ENCODE data around the gene UCK1.

Gene UCK1

DNA sequence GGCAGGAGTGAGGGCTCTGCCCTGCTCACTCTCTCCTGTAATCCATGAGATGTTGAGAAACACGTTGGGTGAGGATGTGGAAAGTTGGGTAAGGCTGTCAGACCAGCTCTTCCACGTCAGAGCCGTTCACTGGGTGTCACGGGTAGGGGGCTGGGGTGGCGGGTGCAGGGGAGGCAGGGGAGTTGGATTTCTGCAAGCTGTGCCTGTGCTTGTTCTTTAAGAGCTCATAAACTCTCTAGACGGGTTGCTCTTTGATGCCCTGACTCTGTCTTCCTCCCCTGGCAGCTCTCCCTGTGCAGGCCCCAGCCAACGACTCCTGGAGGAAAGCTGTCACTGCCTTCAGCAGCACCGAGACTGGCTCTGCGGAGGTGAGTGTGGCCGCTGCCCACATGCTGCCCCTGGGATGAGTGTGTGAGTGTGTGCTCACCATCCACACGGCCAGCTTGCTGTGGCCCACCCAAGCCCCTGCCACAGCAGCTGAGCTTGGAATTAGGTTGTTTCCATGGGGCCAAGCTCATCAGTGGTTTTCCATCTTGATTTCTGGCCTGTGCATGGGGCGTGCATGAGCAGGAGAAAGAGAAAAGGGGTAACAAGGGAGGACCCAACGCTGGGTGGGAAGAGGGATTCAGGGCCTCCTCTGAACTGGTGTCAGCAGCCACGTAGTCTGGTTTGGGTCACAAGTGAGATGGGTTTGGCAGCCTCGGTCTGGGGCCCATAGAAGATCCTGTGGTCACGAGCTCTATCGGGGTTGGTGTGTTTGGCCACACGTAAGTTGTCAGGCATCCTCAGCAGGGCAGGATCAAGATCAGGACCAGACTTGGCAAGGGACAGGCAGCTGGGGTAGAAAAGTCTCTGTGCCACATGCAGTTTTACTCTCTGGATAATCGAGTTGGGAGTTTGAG, 49.4 kb downstream of the UCK1 start:
- no peak overlapping the region for H2AFZ ChIP-seq (ENCODE audit: low read length, unreplicated experiment)
- no peaks in the 10 kb centered on the region for H3K27me3 ChIP-seq (ENCODE audit: insufficient read depth, low read length)
- peaks cover 34% of the 10 kb centered on the region; the same call in 1 of the 2 replicates for H3K36me3 ChIP-seq (ENCODE audit: insufficient read depth, low read length)
- H3K79me2 ChIP-seq (ENCODE audit: control insufficient read depth, insufficient read depth, low read length, unreplicated experiment) = peaks cover 23% of the 10 kb centered on the region
- H3K27ac ChIP-seq (ENCODE audit: low read depth, low read length) = no peak overlapping the region
- no peaks in the 10 kb centered on the region for H3K4me1 ChIP-seq (ENCODE audit: control insufficient read depth, insufficient read depth, low read length, unreplicated experiment)
- no peak overlapping the region for H3K4me3 ChIP-seq (ENCODE audit: low read depth, low read length)

DNA sequence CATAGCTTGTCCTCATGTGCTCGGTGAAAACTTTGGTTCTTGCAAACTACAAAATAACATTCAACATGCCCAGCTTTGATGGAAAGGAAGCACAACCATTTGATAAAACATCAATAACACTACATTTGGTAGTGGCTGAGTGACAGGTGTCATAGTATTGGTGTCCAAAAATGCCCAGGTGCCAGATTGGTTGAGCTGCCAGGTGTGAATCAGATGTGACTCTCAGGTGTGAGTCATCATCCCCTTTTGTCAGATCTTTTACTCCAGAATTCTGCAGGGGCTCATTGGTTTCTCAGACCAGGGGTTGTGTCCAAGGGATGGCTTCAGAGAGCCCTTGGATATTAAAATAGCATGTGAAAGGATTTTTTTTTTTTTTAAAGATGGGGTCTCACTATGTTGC, 50.8 kb downstream of the UCK1 start:
- no peaks in the 10 kb centered on the region for H3K27me3 ChIP-seq (ENCODE audit: insufficient read depth, low read length)
- peaks cover 27% of the 10 kb centered on the region for H3K79me2 ChIP-seq (ENCODE audit: control insufficient read depth, insufficient read depth, low read length, unreplicated experiment)
- H3K4me3 ChIP-seq (ENCODE audit: low read depth, low read length) = no peak overlapping the region
- no peak overlapping the region for H2AFZ ChIP-seq (ENCODE audit: low read length, unreplicated experiment)
- peaks cover 29% of the 10 kb centered on the region; the same call in 1 of the 2 replicates for H3K36me3 ChIP-seq (ENCODE audit: insufficient read depth, low read length)
- no peaks in the 10 kb centered on the region for H3K4me1 ChIP-seq (ENCODE audit: control insufficient read depth, insufficient read depth, low read length, unreplicated experiment)
- no peak overlapping the region for H3K27ac ChIP-seq (ENCODE audit: low read depth, low read length)

DNA sequence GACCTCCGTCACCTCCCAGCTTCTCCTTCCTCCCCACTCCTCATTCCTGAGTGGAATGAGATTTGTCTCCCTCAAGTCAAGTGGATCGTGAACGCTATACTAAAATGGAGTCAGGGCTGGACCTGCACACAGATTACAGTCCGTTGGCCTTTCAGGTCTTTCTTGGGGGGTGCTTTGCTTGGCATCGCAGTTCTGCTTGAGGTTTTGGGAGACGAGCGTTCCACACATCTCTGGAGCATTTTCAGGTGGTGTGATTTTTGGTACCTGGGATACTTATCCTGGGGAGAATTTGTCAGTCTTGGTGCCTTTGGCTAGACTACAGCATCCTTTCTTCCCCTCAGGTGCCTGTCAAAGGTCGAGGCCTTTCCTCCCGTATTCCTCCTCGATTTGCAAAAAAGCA, 52.2 kb downstream of the UCK1 start:
- H3K79me2 ChIP-seq (ENCODE audit: control insufficient read depth, insufficient read depth, low read length, unreplicated experiment) = peaks cover 27% of the 10 kb centered on the region
- H3K27ac ChIP-seq (ENCODE audit: low read depth, low read length) = no peak overlapping the region
- peaks cover 36% of the 10 kb centered on the region for H3K36me3 ChIP-seq (ENCODE audit: insufficient read depth, low read length)

DNA sequence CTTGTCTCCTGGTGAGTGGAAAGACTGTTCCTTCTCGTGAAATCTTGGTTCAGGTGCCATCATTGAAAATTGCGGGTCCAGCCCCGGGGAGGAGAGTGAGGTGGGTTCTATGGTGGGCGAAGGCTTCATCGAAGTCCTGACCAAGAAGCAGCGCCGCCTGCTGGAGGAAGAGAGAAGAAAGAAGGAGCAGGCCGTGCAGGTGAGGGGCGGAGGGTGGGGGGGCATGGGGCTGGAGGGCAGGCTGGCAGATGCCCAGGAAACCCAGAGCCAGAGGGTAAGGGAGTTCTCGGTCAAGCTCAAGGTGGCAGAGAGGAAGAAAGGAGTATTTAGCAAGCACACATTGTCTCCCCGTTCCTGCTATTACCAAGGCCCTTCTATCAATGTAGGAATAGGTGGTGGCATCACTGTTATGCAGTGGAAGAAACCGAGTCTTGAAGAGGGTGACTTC, 52.6 kb downstream of the UCK1 start:
- no peak overlapping the region for H3K4me3 ChIP-seq (ENCODE audit: low read depth, low read length)
- H3K27me3 ChIP-seq (ENCODE audit: insufficient read depth, low read length) = no peaks in the 10 kb centered on the region
- no peak overlapping the region for H3K27ac ChIP-seq (ENCODE audit: low read depth, low read length)
- H2AFZ ChIP-seq (ENCODE audit: low read length, unreplicated experiment) = no peak overlapping the region
- H3K4me1 ChIP-seq (ENCODE audit: control insufficient read depth, insufficient read depth, low read length, unreplicated experiment) = no peaks in the 10 kb centered on the region
- peaks cover 26% of the 10 kb centered on the region for H3K79me2 ChIP-seq (ENCODE audit: control insufficient read depth, insufficient read depth, low read length, unreplicated experiment)
- H3K36me3 ChIP-seq (ENCODE audit: insufficient read depth, low read length) = peaks cover 39% of the 10 kb centered on the region

More for the DNA sequence above, 52.2 kb downstream of the UCK1 start:
- Histone ChIP-seq H3K27me3 (ENCODE audit: insufficient read depth, low read length) (no peaks in the 10 kb centered on the region), H3K4me3 (ENCODE audit: low read depth, low read length) (no peak overlapping the region), H2AFZ (ENCODE audit: low read length, unreplicated experiment) (no peak overlapping the region), H3K4me1 (ENCODE audit: control insufficient read depth, insufficient read depth, low read length, unreplicated experiment) (no peaks in the 10 kb centered on the region)

DNA sequence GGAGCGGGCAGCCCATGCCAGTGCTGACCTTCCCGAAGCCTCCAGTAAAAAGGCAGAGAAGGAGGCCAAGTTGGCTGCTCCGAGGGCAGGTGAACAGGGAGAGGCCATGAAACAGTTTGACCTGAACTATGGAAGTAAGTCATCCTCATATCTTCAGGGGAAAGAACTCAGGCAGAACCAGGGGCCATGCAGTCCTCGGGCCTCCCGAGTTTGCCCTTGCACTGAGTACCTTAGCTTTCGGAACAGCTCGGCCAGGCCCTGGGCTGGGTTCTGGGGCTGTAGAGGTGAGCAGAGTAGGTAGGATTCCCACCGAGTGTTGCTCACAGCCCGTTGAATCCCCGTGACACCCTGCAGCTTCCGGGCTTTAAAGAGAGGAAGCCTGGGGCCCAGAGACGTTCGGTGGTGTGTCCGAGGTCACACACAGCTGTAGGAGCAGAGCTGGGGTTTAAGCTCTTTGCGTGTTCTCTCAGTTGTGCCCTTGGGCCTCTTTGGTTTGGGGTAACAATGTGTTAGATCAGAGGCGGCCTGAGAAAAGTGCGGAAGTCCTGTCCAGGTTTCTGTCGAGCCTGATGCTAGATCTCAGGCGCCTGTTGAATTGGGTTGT, 53.1 kb downstream of the UCK1 start:
- Histone ChIP-seq H3K79me2 (ENCODE audit: control insufficient read depth, insufficient read depth, low read length, unreplicated experiment) (peaks cover 26% of the 10 kb centered on the region), H3K4me3 (ENCODE audit: low read depth, low read length) (no peak overlapping the region), H2AFZ (ENCODE audit: low read length, unreplicated experiment) (no peak overlapping the region), H3K27me3 (ENCODE audit: insufficient read depth, low read length) (no peaks in the 10 kb centered on the region), H3K4me1 (ENCODE audit: control insufficient read depth, insufficient read depth, low read length, unreplicated experiment) (no peaks in the 10 kb centered on the region), H3K36me3 (ENCODE audit: insufficient read depth, low read length) (peaks cover 39% of the 10 kb centered on the region), H3K27ac (ENCODE audit: low read depth, low read length) (no peak overlapping the region)

DNA sequence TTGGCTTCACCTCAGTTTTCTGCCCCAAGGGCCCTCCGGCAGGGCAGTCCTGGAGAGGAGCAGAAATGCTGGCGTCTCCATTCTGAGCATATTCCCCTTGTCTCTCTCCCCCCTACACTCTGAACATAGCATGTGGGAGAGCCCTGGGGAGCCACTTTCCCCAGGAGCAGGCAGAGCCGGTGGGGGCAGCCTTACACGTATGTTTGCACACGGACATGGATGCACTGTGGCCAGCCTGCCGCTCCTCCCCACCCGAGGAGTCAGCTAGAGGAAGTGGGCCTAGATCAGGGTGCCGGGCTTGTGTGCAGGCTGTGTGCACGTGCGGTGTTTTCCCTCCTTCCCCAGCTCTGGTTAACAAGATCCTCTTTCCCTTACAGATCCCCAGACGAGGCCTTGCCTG, 53.7 kb downstream of the UCK1 start:
- Histone ChIP-seq H2AFZ (ENCODE audit: low read length, unreplicated experiment) (no peak overlapping the region), H3K4me1 (ENCODE audit: control insufficient read depth, insufficient read depth, low read length, unreplicated experiment) (no peaks in the 10 kb centered on the region), H3K79me2 (ENCODE audit: control insufficient read depth, insufficient read depth, low read length, unreplicated experiment) (peaks cover 26% of the 10 kb centered on the region), H3K4me3 (ENCODE audit: low read depth, low read length) (no peak overlapping the region), H3K27ac (ENCODE audit: low read depth, low read length) (no peak overlapping the region), H3K36me3 (ENCODE audit: insufficient read depth, low read length) (peaks cover 40% of the 10 kb centered on the region), H3K27me3 (ENCODE audit: insufficient read depth, low read length) (no peaks in the 10 kb centered on the region)

DNA sequence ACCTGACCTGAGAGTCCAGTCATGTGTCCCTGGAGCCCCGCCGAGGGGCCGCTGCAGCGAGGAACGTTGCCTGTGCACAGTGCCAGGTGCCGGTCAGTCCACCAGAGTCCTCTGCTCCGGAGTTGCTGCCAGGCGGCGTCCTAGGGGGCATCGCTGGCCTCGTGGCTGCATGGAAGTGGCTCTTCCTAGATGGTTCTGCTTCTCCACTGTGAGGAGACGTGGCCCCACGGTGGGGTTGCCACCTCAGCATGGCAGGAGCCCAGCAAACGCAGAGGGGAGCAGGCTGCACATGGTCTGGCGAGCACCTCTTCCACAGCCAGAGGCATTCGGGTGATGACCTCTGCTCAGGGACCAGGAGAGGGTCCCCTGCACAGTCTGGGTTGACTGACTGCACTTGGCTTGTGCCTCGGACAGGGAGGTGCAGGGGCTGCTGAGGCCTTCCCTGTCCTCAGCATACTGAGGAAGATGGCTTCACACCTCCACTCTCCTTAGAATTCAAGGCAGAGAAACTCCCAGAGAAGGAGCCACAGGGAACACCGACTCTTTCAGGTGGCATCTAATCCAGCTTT, 54.2 kb downstream of the UCK1 start:
- Histone ChIP-seq H3K4me3 (ENCODE audit: low read depth, low read length) (no peak overlapping the region), H3K79me2 (ENCODE audit: control insufficient read depth, insufficient read depth, low read length, unreplicated experiment) (peaks cover 26% of the 10 kb centered on the region), H2AFZ (ENCODE audit: low read length, unreplicated experiment) (no peak overlapping the region), H3K36me3 (ENCODE audit: insufficient read depth, low read length) (peaks cover 42% of the 10 kb centered on the region), H3K27ac (ENCODE audit: low read depth, low read length) (no peak overlapping the region), H3K4me1 (ENCODE audit: control insufficient read depth, insufficient read depth, low read length, unreplicated experiment) (no peaks in the 10 kb centered on the region), H3K27me3 (ENCODE audit: insufficient read depth, low read length) (no peaks in the 10 kb centered on the region)

DNA sequence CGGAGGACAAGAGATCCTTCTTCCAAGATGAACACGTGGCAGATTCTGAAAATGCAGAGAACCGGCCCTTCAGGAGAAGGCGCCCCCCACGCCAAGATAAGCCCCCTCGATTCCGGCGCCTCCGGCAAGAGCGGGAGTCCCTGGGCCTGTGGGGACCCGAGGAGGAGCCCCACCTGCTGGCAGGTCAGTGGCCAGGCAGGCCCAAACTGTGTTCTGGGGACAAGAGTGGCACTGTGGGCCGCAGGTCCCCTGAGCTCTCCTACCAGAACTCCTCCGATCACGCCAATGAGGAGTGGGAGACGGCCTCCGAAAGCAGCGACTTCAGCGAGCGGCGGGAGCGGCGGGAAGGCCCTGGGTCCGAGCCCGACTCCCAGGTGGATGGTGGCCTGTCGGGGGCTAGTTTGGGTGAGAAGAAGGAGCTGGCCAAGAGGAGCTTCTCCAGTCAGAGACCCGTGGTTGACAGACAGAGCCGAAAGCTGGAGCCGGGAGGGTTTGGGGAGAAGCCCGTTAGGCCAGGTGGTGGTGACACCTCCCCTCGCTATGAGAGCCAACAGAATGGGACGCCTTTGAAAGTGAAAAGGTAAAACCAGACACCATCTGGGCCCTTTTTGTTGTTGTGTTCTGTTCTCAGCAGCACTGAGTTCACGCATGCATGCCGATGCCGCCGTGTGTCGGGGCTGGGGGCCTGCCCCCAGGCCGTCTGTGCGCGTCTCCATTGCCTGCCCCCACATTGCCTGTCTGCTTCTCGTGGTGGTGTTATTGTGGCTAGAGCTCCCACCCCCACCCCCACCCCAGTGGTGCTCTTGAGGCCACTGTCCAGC, 54.9 kb downstream of the UCK1 start:
- H3K27me3 ChIP-seq (ENCODE audit: insufficient read depth, low read length) = no peaks in the 10 kb centered on the region
- H3K4me3 ChIP-seq (ENCODE audit: low read depth, low read length) = no peak overlapping the region
- H3K79me2 ChIP-seq (ENCODE audit: control insufficient read depth, insufficient read depth, low read length, unreplicated experiment) = peaks cover 25% of the 10 kb centered on the region
- H2AFZ ChIP-seq (ENCODE audit: low read length, unreplicated experiment) = no peak overlapping the region
- no peak overlapping the region for H3K27ac ChIP-seq (ENCODE audit: low read depth, low read length)
- H3K4me1 ChIP-seq (ENCODE audit: control insufficient read depth, insufficient read depth, low read length, unreplicated experiment) = no peaks in the 10 kb centered on the region
- peaks cover 49% of the 10 kb centered on the region for H3K36me3 ChIP-seq (ENCODE audit: insufficient read depth, low read length)

DNA sequence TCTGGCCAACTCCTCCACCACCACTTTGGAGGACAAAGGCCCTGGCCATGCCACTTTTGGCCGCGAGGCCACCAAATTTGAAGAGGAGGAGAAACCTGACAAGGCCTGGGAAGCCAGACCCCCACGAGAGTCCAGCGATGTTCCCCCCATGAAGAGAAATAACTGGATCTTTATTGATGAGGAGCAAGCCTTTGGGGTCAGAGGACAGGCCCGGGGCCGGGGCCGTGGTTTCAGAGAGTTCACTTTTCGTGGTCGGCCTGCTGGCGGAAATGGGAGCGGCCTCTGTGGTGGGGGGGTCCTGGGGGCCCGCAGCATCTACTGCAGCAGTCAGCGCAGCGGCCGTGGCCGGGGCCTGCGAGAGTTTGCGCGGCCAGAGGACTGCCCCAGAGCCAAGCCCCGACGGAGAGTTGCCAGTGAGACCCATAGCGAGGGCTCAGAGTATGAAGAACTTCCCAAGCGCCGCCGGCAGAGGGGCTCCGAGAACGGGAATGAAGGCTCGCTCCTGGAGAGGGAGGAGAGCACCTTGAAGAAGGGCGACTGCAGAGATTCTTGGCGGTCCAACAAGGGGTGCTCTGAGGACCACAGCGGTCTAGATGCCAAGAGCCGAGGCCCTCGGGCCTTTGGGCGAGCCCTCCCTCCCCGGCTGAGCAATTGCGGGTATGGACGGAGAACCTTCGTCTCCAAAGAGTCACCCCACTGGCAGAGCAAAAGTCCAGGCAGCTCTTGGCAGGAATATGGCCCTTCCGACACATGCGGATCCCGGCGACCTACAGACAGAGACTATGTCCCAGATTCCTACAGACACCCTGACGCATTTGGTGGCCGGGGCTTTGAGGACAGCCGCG, 55.7 kb downstream of the UCK1 start:
- no peaks in the 10 kb centered on the region for H3K27me3 ChIP-seq (ENCODE audit: insufficient read depth, low read length)
- peaks cover 31% of the 10 kb centered on the region for H3K79me2 ChIP-seq (ENCODE audit: control insufficient read depth, insufficient read depth, low read length, unreplicated experiment)
- H3K4me1 ChIP-seq (ENCODE audit: control insufficient read depth, insufficient read depth, low read length, unreplicated experiment) = no peaks in the 10 kb centered on the region
- H3K36me3 ChIP-seq (ENCODE audit: insufficient read depth, low read length) = peaks cover 57% of the 10 kb centered on the region
- no peak overlapping the region for H3K4me3 ChIP-seq (ENCODE audit: low read depth, low read length)
- H3K27ac ChIP-seq (ENCODE audit: low read depth, low read length) = no peak overlapping the region
- no peak overlapping the region for H2AFZ ChIP-seq (ENCODE audit: low read length, unreplicated experiment)

Data from ACC112 (cell line).